SK-MEL-5 (cell line): Measurements from ENCODE around the gene TSPY4. TPM values are rescaled to one million over a fixed set of nuclear protein-coding genes. Genes with fewer than 3 reads are reported as not detected.
"Not testable (repeated sequence)": the region's sequence is repeated elsewhere in the genome, so short reads cannot be mapped to it uniquely, and the experiment has no call there.

Experiments
- DNase-seq: peaks from one replicate; pipeline ENCODE4 v3.0.0-alpha.2; 2016; ENCODE audit warnings: low read depth, low spot score
- in situ Hi-C: cut with HindIII; loops from 2 replicates; pipeline ENCODE4 v1.10.0; 2016; ENCODE audit warnings: low sequenced_read_pairs, high pct_unique_total_duplicates, low pct_unique_long_range_greater_than_20kb
- polyA plus RNA-seq, 2 experiments: library from polyadenylated mRNA; depleted of rRNA; stranded (reverse); fragments of >200 nt; gene quantifications; 2 replicates each; pipeline ENCODE4 v1.2.3, GENCODE V29; 2015
- small RNA-seq, 2 experiments: library from RNA; depleted of rRNA; stranded (forward); fragments of <200 nt; gene quantifications; one replicate each; pipeline ENCODE3, GENCODE V24; 2014
- total RNA-seq: library from RNA; depleted of rRNA; stranded (reverse); fragments of >200 nt; shearing (Covaris generic); gene quantifications from 2 replicates; pipeline ENCODE4 v1.2.3, GENCODE V29; 2014; rRNA removed

TSPY4 gene, protein sequence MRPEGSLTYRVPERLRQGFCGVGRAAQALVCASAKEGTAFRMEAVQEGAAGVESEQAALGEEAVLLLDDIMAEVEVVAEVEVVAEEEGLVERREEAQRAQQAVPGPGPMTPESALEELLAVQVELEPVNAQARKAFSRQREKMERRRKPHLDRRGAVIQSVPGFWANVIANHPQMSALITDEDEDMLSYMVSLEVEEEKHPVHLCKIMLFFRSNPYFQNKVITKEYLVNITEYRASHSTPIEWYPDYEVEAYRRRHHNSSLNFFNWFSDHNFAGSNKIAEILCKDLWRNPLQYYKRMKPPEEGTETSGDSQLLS
- not detected in 2 replicates for total RNA-seq
- not detected in 2 replicates for polyA plus RNA-seq (2015; cell fraction: cytosol; rRNA removed)
- polyA plus RNA-seq (2015; cell fraction: nucleus; rRNA removed): not detected in 2 replicates

DNA sequence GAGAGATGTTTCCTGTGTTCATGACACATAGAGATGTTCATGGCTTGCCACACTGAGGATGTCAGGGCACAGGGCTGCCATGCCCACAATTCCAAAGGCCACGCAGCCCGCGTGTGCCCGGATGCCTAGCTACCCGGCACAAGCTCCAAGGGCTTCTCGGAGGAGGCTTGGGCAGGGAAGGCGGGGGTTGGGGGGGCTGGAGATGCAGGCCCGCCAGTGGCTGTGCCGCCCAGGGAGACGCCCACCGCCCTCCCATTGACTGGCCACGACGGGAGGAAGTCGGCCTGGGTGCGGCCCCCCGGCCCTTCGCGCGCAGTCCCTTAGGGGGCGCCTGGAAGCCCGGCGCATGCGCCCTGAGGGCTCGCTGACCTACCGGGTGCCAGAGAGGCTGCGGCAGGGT is at the start of gene TSPY4:
Gene TSPY4, plus strand, starts transcription at position 301 of the 400 bp plus-strand sequence. Its CDS starts 46 bp downstream, at position 347.
- in situ Hi-C loops: not testable (repeated sequence)

DNA sequence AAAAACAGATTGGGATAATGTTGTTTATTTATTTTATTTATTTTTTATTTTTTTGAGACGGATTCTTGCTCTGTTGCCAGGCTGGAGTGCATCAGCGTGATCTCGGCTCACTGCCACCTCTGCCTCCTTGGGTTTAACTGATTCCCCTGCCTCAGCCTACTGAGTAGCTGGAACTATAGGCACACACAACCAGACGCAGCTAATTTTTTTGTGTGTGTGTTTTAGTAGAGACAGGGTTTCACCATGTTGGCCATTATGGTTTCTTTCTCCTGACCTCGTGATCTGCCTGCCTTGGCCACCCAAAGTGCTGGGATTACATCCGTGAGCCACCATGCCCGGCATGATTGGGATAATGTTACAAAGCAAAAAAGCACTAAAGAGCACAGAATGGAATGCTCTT is 16.3 kb upstream of the TSPY4 start:
- in situ Hi-C loops: no loop called here
- no peak for DNase-seq

More for the DNA sequence above, at the start of gene TSPY4:
- DNase-seq: not testable (repeated sequence)

DNA sequence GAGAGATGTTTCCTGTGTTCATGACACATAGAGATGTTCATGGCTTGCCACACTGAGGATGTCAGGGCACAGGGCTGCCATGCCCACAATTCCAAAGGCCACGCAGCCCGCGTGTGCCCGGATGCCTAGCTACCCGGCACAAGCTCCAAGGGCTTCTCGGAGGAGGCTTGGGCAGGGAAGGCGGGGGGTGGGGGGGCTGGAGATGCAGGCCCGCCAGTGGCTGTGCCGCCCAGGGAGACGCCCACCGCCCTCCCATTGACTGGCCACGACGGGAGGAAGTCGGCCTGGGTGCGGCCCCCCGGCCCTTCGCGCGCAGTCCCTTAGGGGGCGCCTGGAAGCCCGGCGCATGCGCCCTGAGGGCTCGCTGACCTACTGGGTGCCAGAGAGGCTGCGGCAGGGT is 20.2 kb downstream of the TSPY4 start, which contains the start of gene TSPY8:
Gene TSPY8, plus strand, starts transcription at position 301 of the 400 bp plus-strand sequence. Its CDS starts 46 bp downstream, at position 347.
- DNase-seq, in situ Hi-C loops: not testable (repeated sequence)

Small RNA genes lying within 50 kb of the gene (small RNA-seq; reads per million reads assigned to genes)
- gene AC006158.1: 0 reads per million in 2 experiments

Other genes with a start within 250 kb of the TSPY4 start
- not detected in 2 replicates for gene TSPY8, start 20.3 kb downstream of the TSPY4 start, total RNA-seq
- gene TSPY3, start 61.0 kb downstream of the TSPY4 start, total RNA-seq: not detected in 2 replicates
- not detected in 2 replicates for gene TSPY1, start 129.5 kb downstream of the TSPY4 start, total RNA-seq
- gene TSPY9, start 149.8 kb downstream of the TSPY4 start, total RNA-seq: not detected in 2 replicates
- not detected in 2 replicates for gene TSPY10, start 190.4 kb downstream of the TSPY4 start, total RNA-seq